GM23338 (cell line): ENCODE data around the gene TMEM221. TPM values are rescaled to one million over a fixed set of nuclear protein-coding genes. Genes with fewer than 3 reads are reported as not detected.

Experiments
- ATAC-seq: fragments of 200-7000 bp; cut with Tn5 transposase; 3 replicates; pipeline ENCODE4 v1.9.1; 2020
- DNase-seq: peaks from one replicate; pipeline ENCODE4 v3.0.0-alpha.2; 2015; ENCODE audit warnings: low spot score
- H2AFZ ChIP-seq: fragments of 200-600 bp; sonication (generic); 2 replicates; pipeline ENCODE4 v1.8.0; 2016; ENCODE audit warnings: antibody characterized with exemption, mild to moderate bottlenecking, moderate library complexity
- H3F3A ChIP-seq: fragments of 200-600 bp; sonication (generic); replicated peaks from 2 replicates; pipeline ENCODE4 v1.8.0; 2017; ENCODE audit warnings: antibody characterized with exemption, mixed run types, low read depth
- H3K27ac ChIP-seq: fragments of 200-600 bp; sonication (generic); 2 replicates; pipeline ENCODE4 v1.6.1; 2016; ENCODE audit warnings: low read depth
- H3K27me3 ChIP-seq: fragments of 200-600 bp; sonication (generic); 2 replicates; pipeline ENCODE4 v1.8.0; 2016; ENCODE audit warnings: mild to moderate bottlenecking, mixed run types, moderate library complexity; ENCODE audit not compliant: insufficient read depth
- H3K36me3 ChIP-seq: fragments of 200-600 bp; sonication (generic); 2 replicates; pipeline ENCODE4 v1.8.0; 2016; ENCODE audit warnings: mild to moderate bottlenecking; ENCODE audit not compliant: insufficient read depth
- H3K4me1 ChIP-seq: fragments of 200-600 bp; sonication (generic); 2 replicates; pipeline ENCODE4 v1.8.0; 2016; ENCODE audit warnings: mild to moderate bottlenecking, moderate library complexity; ENCODE audit not compliant: insufficient read depth
- H3K4me2 ChIP-seq: fragments of 200-600 bp; sonication (generic); 2 replicates; pipeline ENCODE4 v1.7.1; 2017; ENCODE audit warnings: mixed run types
- H3K4me3 ChIP-seq: fragments of 200-600 bp; sonication (generic); 2 replicates; pipeline ENCODE4 v1.6.1; 2016; ENCODE audit warnings: mixed run types
- H3K79me2 ChIP-seq: fragments of 200-600 bp; sonication (generic); replicated peaks from 2 replicates; pipeline ENCODE4 v1.8.0; 2017; ENCODE audit warnings: mild to moderate bottlenecking; ENCODE audit not compliant: insufficient read depth
- H3K9me2 ChIP-seq: fragments of 200-600 bp; sonication (generic); 2 replicates; pipeline ENCODE4 v1.8.0; 2017; ENCODE audit not compliant: insufficient read depth
- H4K20me1 ChIP-seq: fragments of 200-600 bp; sonication (generic); replicated peaks from 2 replicates; pipeline ENCODE4 v1.8.0; 2017; ENCODE audit warnings: mild to moderate bottlenecking; ENCODE audit not compliant: insufficient read depth
- H3K27ac Mint-ChIP-seq: 2 replicates; pipeline ENCODE4 v1.8.0; 2020; ENCODE audit warnings: inconsistent platforms, mild to moderate bottlenecking, moderate library complexity, mixed read lengths
- H3K27me3 Mint-ChIP-seq: 3 replicates; pipeline ENCODE4 v1.8.0; 2022; ENCODE audit warnings: low read depth, mild to moderate bottlenecking, moderate library complexity, mixed read lengths, inconsistent platforms; ENCODE audit not compliant: insufficient read depth, poor library complexity
- H3K36me3 Mint-ChIP-seq: 3 replicates; pipeline ENCODE4 v1.8.0; 2021; ENCODE audit warnings: low read depth, mild to moderate bottlenecking, inconsistent platforms, moderate library complexity, mixed read lengths
- H3K4me1 Mint-ChIP-seq: 3 replicates; pipeline ENCODE4 v1.8.0; 2020; ENCODE audit warnings: mild to moderate bottlenecking, inconsistent platforms, mixed read lengths
- H3K4me3 Mint-ChIP-seq: 3 replicates; pipeline ENCODE4 v1.8.0; 2021; ENCODE audit warnings: moderate library complexity, mild to moderate bottlenecking, inconsistent platforms, mixed read lengths
- H3K9me3 Mint-ChIP-seq: 3 replicates; pipeline ENCODE4 v1.8.0; 2020; ENCODE audit warnings: moderate library complexity, mild to moderate bottlenecking, inconsistent platforms, mixed read lengths
- CREB1 ChIP-seq: fragments of 250-450 bp; sonication (Bioruptor Pico); IDR thresholded peaks from 2 replicates; pipeline ENCODE4 v1.5.0; 2020; ENCODE audit warnings: low read depth, mild to moderate bottlenecking, moderate library complexity
- CTCF ChIP-seq, 2 experiments: fragments of 200-600 bp in 1 of 2; sonication (generic) in 1 of 2; conservative IDR thresholded peaks; 2 replicates each; pipeline versions ENCODE4 v1.5.1 to v1.6.1; 2016 to 2017; ENCODE audit warnings: antibody characterized with exemption in 2 of 2, low read depth in 2 of 2, mild to moderate bottlenecking in 2 of 2, moderate library complexity in 1 of 2
- ETS1 ChIP-seq: IDR thresholded peaks from 2 replicates; pipeline ENCODE4 v1.6.1; 2016; ENCODE audit warnings: antibody characterized with exemption
- EZH2phosphoT487 ChIP-seq: fragments of 200-600 bp; sonication (generic); IDR thresholded peaks from one replicate; pipeline ENCODE4 v1.8.1; 2018; ENCODE audit warnings: antibody characterized with exemption; ENCODE audit not compliant: unreplicated experiment
- NANOG ChIP-seq: IDR thresholded peaks from 2 replicates; pipeline ENCODE4 v1.6.1; 2016; ENCODE audit warnings: antibody characterized with exemption, borderline replicate concordance
- REST ChIP-seq: IDR thresholded peaks from one replicate; pipeline ENCODE4 v1.6.1; 2018; ENCODE audit warnings: antibody characterized with exemption; ENCODE audit not compliant: unreplicated experiment
- STAT1 ChIP-seq: IDR thresholded peaks from one replicate; pipeline ENCODE4 v1.6.1; 2016; ENCODE audit warnings: antibody characterized with exemption; ENCODE audit not compliant: unreplicated experiment
- ZNF114 ChIP-seq: fragments of 250-450 bp; sonication (Bioruptor Pico); IDR thresholded peaks from 2 replicates; pipeline ENCODE4 v1.5.0; 2020; ENCODE audit warnings: mild to moderate bottlenecking, moderate library complexity
- ZNF331 ChIP-seq: fragments of 250-450 bp; sonication (Bioruptor Pico); IDR thresholded peaks from 2 replicates; pipeline ENCODE4 v1.5.0; 2020; ENCODE audit warnings: low read depth, mild to moderate bottlenecking, moderate library complexity
- ZNF462 ChIP-seq: fragments of 250-450 bp; sonication (Bioruptor Pico); IDR thresholded peaks from 2 replicates; pipeline ENCODE4 v1.5.0; 2020; ENCODE audit warnings: mild to moderate bottlenecking, moderate library complexity
- polyA plus RNA-seq: library from polyadenylated mRNA; unstranded; fragments of >200 nt; fragmentation: Nextera tagmentation; extraction: Ambion mirVana; gene quantifications from 2 replicates; pipeline ENCODE4 v1.2.1, GENCODE V29; 2016
- total RNA-seq: library from RNA; depleted of rRNA; stranded (reverse); fragments of >200 nt; shearing (Covaris generic); gene quantifications from 2 replicates; pipeline ENCODE4 v1.2.3, GENCODE V29; 2014

TMEM221 gene
- total and polyA plus RNA-seq, 2 experiments from 2014 or later, result 0.40 to 0.90 TPM

- TF ChIP-seq REST (no peak), ETS1 (no peak), CTCF (conservative IDR thresholded peaks at IDR 0.05; ENCODE audit: low read depth in 2 of 2) (no peak)
Observed at GRCh38 chr19:17447704-17448130, 751 bp downstream of the TMEM221 start (continued).

- Mint-ChIP-seq H3K27ac (no peak overlapping the region), H3K4me3 (no peak overlapping the region), H3K36me3 (no peaks in the 10 kb centered on the region), H3K27me3 (peaks cover 17% of the 10 kb centered on the region), H3K9me3 (peaks cover 6% of the 10 kb centered on the region; the same call in 2 of the 3 replicates), H3K4me1 (peaks cover 5% of the 10 kb centered on the region; the same call in 2 of the 3 replicates)
- no peaks in the 10 kb centered on the region for H3K79me2 ChIP-seq
- no peak overlapping the region for H3K27ac ChIP-seq
- H3K4me3 ChIP-seq, result no peak overlapping the region
- H3K4me2 ChIP-seq, result no peak overlapping the region
- no peak overlapping the region for H2AFZ ChIP-seq
- H3K36me3 ChIP-seq, result no peaks in the 10 kb centered on the region
- no peaks in the 10 kb centered on the region for H3K9me2 ChIP-seq
- no peak for DNase-seq
- H3K4me1 ChIP-seq, result no peaks in the 10 kb centered on the region
- no peak for ATAC-seq
- H3K27me3 ChIP-seq, result peaks cover 28% of the 10 kb centered on the region
- no peaks in the 10 kb centered on the region for H4K20me1 ChIP-seq
- H3F3A ChIP-seq, result no peaks in the 10 kb centered on the region
- TF ChIP-seq ZNF331 (CRISPR knock-in tag) (no peak), CREB1 (CRISPR knock-in tag) (no peak), ZNF462 (no peak), NANOG (no peak), ZNF114 (CRISPR knock-in tag) (no peak), ETS1 (no peak), STAT1 (no peak), EZH2phosphoT487 (no peak)
Observed at GRCh38 chr19:17445526-17446165, 2.8 kb downstream of the TMEM221 start.
